DMS79 (cell line): ENCODE results near the gene RSPO3.
"Not testable (repeated sequence)": the region's sequence is repeated elsewhere in the genome, so short reads cannot be mapped to it uniquely, and the experiment has no call there.

Experiments
- DNase-seq: peaks from one replicate; lab custom pipeline; 2025; lab: John Stamatoyannopoulos, UW

RSPO3 gene

DNA sequence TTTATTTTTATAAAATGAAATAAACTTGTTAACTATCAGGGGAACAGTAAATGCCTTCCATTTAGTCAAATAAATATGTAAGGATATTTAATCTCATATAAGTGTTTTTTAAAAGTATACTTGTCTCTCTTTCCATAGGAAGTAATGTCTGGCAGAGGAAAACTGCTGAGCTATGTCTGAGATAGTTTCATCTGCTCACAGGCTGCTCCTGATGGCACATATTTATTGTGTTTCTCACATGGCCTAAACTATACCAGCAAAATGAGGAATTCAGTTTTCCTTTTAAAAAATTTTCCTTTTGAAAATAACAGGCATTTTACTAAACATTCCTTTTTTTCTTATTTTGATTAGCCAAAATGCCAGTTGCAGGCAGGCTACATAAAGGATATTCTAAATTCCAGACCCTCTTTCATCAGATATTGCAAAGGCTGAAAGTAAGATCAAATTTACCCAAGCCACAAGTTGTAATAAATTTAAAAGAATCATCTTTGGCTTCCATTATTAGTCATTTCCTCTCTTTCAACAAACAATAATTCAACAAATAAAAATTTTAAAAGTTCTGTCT, 88.1 kb downstream of the RSPO3 start:
- DNase-seq, result no peak

DNA sequence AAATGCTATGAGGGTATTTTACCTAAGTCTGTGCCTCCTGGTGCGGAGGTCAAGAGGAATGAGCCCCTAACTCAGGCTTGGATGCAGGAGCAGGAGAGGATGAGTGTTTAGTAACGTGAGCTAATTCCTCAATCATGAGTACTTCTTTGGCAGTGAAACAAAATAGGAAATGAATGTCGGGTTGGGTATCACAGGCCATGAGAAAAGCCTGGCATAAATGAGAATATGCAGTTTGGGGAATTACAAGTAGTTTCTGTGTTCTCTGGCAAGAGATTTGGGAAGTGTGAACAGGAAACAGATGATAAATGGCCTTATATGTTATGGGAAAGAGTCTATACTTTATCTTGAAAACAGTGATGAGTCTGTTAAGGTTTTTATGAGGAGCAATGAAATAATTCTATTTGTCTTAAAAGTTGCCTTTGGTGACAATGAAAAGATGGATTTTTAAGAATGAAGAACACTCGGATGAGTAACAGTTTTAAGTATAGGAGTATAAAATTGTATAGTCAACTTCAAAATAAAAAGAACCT, 89.2 kb downstream of the RSPO3 start:
- DNase-seq, result no peak

DNA sequence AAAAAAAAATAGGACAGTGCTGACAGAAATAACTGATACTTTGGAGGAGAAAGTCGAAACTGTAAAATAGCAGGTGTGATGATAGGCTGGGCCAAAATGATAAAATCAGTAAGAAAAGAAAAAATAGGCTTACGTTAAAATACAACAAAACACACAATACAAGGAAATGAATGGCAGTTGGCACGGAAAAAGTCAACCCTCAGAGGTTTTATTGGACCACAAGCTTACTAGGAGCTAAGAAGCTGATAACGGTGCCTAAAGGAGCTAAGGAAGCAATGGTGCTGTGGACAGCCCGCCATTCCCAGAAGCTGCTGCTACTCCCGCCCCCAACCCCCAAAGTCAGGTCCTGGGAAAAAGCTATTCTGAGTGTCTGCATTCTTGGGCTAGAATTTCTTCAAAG, 92.3 kb downstream of the RSPO3 start:
- DNase-seq, result no peak

DNA sequence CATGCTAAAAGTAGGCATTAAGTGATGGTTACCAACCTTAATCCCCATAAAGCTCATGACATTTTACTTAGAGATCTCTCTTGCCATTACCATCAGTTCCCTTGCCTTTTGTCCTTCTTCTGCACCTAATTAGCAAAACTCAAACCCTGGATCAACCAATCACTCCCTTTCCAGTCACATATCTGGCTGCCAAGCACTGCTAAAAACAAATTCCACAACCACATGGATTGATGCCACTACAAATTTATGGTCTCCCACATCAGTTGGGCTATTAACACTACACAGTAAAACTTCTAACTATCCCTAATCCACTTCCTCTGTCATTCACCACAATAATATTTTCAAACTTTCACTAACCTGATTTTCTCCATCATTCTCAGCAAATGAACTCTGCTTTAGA, 93.9 kb downstream of the RSPO3 start:
- DNase-seq, result no peak

DNA sequence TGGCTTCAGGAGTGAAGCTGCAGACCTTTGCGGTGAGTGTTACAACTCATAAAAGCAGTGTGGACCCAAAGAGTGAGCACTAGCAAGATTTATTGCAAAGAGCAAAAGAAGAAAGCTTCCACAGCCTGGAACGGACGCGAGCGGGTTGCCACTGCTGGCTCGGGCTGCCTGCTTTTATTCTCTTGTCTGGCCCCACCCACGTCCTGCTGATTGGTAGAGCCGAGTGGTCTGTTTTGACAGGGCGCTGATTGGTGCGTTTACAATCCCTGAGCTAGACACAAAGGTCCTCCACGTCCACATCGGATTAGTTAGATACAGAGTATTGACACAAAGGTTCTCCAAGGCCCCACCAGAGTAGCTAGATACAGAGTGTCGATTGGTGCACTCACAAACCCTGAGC, 95.6 kb downstream of the RSPO3 start:
- not testable (repeated sequence) for DNase-seq

DNA sequence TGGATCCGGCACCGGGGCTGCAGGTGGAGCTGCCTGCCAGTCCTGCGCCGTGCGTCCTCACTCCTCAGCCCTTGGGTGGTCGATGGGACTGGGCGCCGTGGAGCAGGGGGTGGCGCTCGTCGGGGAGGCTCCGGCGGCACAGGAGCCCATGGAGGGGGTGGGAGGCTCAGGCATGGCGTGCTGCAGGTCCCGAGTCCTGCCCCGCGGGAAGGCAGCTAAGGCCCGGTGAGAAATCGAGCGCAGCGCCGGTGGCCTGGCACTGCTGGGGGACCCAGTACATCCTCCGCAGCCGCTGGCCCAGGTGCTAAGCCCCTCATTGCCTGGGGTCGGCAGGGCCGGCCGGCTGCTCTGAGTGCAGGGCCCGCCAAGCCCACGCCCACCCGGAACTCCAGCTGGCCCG, 96.1 kb downstream of the RSPO3 start:
- DNase-seq, result not testable (repeated sequence)

DNA sequence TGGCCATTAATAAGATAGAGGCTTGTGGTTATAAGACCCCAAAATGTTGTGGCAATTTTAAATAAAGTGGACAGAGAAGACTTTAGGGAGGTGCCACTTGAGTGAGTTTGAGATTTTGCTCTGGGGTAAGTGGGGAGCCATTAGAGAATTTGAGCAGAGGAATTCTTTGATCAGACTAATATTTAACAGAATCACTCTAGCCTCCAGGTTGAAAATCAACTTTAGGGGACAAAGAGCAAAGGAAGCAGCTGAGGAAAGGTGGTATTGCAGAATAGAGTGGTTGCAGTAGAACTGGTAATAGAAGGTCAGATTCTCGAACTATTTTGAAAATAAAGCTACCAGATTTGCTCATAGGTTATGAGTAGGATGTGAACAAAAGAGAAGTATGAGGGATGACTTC, 97.5 kb downstream of the RSPO3 start:
- no peak for DNase-seq

DNA sequence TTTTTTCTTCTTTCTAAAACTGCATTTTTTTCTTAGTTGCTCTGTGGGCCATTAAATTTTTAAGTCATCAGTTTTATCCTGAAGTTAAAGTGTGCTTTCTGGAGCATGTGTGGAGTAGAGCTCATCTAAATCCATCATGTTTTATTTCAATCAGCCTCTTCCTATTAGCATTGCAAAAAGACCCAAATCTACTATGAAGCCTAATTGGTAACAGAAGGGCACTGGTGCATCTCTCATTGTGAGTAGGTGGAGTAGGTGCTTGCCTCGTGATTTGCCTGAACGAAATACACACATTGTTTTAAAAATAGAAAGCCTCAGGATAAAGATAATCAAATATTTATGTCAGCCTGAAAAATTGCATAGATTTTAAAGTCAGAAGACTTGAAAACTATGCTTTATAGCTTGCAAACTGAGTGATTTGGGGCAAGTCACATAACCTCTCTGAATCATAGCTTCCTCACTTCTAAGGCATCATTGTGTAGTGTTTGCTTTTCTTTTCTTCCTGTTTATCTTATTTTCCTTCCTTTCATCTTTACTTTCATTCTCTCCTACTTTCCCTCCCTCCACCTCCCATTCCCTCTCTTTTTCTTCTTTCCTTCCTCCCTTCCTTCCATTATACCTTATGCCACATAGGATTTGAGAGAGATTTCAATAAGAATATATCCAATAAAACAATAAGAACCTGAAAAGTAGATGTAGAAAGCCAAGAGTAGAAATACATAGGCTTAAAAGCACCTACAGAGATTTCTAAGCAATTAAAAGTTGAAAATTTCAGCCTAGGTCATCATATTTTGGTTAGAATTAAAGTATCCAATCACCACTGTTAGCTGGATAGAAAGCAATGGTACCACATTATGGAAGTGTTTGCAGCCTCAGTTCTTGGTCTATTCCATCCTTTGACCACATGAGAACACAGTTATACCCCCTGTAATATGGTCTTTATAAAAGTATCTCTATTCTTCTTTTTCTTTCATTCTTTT, 98.6 kb downstream of the RSPO3 start:
- DNase-seq, result no peak

DNA sequence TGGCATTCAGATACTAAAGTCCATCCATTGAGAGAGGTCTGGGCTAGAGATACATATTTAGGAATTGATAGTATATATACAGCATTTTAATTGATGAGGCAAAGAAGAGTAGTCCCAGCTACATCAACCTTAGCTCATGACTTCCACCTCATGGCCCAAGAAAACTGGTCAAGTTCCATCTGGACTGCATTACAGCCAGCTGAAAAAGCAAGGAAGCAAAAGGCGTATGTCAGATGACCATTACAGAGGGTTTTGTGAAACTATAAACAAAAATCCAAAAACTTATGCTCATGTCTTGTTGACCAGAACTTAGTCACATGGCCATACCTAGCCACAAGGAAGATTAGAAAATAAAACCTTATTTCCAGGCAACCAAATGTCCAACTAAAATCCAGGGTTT, 101.4 kb downstream of the RSPO3 start:
- no peak for DNase-seq

DNA sequence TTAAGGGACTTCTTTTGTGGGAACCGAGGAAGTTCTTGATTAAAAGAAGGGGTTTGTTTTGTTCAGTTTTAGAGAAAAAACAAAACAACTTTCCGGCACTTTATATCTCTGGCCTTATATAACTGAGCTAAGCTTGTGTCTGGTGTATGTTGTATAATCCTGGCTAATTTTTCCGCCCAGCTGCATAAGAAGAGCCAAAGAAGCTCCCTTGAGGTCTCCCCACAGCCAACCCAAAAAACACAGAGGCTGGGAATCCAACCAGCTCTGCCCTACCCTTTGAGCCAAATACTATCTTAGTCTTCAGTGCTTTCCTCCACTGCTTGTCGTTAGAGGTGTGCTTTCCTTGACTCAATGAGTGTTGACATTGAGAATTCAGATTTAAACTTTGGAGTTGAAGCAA, 102.7 kb downstream of the RSPO3 start:
- no peak for DNase-seq

DNA sequence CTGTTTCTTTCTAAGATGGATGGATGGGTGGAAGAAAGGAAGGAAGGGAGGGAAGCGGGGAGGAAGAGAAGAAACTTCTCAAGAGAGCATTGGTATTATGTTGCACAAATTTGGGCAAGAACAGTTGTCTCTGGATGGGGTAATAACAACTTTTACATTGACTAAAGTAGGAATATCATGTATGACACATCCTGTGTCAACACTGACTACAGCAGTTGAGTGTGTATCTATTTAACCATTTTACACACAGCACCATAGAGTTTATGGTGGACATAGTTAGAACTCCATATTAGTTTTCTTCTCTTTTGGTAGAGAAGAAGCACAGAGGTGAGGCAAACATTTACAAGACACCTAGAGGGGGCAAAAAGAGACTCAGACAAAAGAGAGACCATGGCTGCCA, 103.9 kb downstream of the RSPO3 start:
- no peak for DNase-seq

DNA sequence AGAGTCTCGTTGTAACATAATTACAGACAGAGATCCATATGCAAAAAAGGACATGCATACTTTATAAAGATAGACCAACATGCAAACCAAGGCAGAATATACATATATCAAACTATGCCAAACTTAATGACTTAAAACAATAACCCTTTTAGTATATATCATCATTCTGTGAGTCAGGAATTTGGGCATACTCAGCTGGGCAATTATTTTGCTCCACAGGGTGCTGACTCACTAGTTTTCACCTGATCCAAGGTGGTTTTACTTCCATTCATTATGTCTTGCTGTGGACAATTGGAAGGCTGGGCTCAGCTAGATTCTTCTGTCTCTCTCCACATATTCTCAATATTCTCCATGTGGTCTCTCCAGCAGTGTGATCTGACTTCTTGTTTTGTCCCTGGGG, 107.0 kb downstream of the RSPO3 start:
- no peak for DNase-seq

DNA sequence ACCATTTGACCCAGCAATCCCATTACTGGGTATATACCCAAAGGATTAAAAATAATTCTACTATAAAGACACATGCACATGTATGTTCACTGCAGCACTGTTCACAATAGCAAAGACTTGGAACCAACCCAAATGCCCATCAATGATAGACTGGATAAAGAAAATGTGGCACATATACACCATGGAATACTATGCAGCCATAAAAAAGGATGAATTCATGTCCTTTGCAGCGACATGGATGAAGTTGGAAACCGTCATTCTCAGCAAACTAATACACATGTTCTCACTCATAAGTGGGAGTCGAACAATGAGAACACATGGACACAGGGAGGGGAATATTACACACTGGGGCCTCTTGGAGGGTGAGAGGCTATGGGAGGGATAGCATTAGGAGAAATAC, 115.3 kb downstream of the RSPO3 start:
- DNase-seq, result not testable (repeated sequence)

DNA sequence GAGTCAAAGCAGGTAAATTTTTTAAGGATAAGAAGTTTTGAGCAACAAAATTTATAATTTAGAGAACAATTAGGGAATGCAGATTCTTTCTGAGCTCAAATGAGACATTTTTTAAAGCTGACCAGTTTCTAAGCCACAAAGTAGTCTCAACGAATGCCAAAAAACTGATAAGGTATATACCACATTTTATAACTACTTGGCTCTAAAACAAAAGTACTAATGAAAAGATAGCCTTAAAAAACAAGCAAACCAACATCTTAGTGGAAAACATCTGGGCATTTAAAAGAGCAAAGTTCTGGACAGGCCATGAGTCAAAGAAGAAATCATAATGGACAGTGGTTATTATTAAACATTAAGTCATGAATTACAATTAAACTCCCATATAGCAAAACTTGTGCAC, 125.0 kb downstream of the RSPO3 start:
- no peak for DNase-seq
